Stimulated activated CD8-positive, alpha-beta memory T cell treated with anti-CD3 and anti-CD28 coated beads, Interleukin-15, amount 100 ng/mL, for 24 hours (primary cell): Measurements from ENCODE around the gene SPEM2.

Experiments used
- DNase-seq: peaks from one replicate; pipeline ENCODE4 v3.0.0-alpha.2; 2020; ENCODE audit warnings: low read depth

The SPEM2 gene

DNA sequence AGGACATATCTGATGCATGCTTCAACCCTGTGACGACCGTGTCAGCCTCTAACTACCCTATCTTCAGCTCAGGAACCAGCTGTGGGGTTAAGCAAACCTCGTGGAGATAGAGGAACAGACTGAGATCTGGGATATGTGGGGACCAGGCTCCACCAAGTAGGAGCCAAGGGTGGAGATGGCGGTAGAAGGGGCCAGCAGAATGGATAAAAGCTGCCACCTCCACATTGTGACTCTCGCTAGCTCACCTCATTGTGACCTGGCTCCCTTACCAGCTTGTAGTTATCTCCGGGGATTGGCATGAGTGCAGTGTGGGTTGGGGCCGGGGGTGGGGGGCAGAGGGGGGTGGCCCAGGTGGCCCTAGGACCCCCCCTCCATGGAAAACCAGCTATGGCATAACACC, at the start of gene SPEM2:
Gene SPEM2 (plus strand): TSS at position 301 of the 400 bp plus-strand sequence. CDS start 73 bp downstream, at position 374.
- DNase-seq, result no peak

DNA sequence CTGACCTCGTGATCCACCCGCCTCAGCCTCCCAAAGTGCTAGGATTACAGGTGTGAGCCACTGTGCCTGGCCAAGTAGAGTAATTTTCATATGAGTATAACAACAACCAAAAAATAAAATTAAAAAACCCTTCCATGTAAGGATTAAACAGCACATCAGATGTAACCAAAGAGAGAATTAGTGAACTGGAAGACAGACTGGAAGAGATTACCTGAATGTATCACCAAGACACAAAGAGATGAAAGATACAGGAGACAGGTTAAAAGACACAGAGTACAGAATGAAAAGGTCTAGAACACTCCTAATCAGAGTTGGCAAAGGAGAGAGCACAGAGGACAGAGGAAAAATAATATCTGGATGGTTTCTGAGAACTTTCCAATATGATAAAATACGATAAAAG, 46.3 kb upstream of the SPEM2 start:
- no peak for DNase-seq

DNA sequence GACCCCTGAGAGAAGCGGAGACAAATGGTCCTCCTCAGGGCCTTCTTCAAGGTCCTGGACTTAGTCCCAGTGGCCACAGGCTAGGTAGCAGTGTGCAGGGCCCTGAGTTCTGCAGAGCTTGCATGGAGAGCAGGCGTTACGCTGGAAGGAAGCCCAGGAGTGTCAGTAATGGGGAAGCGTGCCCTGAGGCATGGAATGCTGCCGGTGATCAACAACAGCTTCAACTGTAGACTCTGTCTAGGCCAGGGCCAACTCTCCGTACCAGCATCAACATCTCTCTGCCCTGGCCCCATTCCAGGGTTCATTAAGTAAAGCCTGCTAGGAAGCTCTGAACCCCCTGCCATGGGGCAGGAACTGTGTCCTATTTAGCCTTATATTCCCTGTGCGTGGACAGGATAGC, 45.1 kb upstream of the SPEM2 start:
- no peak for DNase-seq

DNA sequence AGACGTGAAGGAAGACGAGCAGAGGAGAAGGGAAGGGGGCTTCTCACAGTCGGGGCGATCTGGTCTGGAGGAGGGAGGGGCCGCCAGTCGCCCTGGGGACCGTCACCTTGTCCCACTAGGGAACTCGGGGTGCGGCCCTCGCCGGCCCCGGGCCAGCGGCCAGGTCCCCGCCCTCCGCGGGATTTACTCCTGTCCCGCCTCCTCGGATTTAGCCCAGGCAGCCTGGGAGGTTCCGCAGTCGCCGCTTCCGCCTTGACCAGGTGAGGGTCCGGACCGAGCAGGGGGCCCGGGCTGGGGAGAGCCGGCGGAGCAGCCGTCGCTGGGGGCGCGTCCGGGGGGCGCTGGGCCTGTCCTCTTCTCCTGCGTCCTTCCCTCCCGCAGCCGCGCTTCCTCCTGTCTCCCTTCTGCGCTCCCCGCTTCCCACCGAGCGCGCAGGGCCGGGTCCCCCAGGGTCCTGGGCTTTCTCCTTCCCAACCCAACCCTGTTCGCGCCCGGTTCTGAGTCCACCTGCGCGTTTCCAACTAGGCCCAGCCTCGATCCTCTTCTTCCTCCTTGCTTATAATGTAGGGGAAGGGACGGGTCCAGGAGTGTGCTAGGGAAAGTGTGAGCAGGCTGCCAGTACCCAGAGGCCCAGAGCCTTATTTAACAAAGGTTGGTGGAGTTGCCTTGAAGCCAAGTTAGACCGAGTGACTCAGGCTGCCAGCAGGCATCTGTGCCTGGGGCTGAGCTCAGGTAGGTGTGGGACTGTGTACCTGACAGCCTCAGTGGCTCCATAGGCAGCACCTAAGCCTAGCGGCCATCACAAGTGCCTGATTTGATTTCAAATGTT, 44.3 kb upstream of the SPEM2 start, which contains the start of gene TNK1:
Gene TNK1 (plus strand): TSS at position 235 of the 829 bp plus-strand sequence. CDS start 1,838 bp downstream, outside the sequence.
- no peak for DNase-seq

DNA sequence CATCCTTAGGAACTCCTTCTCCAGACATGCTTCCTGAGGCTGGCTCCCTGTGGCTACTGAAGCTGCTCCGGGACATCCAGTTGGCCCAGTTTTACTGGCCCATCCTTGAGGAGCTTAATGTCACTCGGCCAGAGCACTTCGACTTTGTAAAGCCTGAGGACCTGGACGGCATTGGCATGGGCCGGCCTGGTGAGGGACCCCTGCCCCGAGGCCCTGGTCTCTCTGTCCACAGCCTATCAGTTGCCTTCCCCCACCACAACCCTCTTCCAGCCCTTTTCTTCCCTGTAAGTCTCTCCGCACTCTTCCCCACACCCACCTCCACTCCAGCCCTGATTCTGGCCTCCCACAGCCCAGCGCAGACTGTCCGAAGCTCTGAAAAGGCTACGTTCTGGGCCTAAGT, 42.5 kb upstream of the SPEM2 start:
- no peak for DNase-seq

DNA sequence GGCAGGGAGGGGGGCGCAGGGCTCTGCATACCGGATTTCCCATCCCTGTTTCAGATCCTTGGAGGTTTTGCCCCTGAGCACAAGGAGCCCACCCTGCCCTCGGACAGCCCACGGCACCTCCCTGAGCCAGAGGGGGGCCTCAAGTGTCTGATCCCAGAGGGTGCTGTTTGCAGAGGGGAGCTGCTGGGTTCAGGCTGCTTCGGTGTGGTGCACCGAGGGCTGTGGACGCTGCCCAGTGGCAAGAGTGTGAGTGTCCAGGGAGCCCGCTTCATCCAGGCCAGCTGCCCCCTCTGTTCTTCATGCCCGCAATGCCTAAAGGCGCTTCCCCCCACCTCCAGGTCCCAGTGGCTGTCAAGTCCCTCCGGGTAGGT, 42.1 kb upstream of the SPEM2 start:
- no peak for DNase-seq

DNA sequence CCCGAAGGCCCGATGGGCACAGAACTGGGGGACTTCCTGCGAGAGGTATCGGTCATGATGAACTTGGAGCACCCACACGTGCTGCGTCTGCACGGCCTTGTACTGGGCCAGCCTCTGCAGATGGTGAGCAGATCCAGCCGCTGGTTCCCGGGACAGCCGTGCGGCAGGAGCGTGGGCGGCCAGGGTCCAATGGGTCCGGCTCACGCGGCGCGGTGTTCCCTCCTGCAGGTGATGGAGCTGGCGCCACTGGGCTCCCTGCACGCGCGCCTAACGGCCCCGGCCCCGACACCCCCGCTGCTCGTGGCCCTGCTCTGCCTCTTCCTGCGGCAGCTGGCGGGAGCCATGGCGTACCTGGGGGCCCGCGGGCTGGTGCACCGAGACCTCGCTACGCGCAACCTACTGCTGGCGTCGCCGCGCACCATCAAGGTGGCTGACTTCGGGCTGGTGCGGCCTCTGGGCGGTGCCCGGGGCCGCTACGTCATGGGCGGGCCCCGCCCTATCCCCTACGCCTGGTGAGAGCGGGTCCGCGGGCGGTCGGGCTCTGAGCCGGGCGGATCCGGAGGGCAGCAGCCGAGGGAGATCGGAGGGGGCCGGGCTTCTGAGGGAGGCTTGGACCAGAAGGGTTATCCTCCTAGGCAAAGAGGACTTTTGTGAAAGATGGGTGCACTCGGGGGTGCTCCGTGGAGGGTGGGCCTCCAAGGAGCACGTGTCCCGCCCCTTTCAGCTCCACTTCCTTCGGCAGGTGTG, 41.5 kb upstream of the SPEM2 start:
- DNase-seq, result peak; percentile 42

DNA sequence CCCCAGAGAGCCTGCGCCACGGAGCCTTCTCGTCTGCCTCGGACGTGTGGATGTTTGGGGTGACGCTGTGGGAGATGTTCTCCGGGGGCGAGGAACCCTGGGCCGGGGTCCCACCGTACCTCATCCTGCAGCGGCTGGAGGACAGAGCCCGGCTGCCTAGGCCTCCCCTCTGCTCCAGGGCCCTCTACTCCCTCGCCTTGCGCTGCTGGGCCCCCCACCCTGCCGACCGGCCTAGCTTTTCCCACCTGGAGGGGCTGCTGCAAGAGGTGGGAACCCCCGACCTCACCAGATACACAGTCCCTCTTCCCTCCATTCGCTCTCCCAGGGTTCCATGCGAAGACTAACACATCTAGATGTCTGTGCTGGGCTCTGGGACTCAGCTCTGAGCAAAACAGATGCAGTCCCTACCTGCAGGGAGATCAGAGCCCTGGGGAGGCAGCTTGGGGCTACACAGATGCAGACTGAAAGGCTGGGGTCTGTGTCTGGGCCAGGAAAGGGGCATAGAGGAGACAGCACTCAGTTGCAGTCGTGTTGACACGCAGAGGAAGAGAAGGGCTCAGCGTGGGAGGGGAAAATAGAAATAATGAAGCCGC, 40.8 kb upstream of the SPEM2 start:
- DNase-seq, result no peak

DNA sequence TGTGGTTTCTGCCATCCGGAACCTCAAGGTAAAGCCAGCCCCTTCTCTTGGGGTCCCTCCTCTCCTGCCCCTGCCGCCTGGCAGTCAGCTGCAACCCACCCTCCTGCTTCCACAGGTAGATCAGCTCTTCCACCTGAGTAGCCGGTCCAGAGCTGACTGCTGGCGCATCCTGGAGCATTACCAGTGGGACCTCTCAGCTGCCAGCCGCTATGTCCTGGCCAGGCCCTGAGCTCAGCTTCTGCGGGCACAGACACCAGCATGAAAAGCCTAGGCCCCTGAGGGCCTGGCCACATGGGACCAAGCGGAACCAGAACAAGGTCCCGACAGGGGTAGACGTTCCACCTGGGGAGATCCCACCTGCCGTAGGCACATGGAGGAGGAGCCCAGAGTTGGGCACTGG, 36.6 kb upstream of the SPEM2 start:
- DNase-seq, result no peak

DNA sequence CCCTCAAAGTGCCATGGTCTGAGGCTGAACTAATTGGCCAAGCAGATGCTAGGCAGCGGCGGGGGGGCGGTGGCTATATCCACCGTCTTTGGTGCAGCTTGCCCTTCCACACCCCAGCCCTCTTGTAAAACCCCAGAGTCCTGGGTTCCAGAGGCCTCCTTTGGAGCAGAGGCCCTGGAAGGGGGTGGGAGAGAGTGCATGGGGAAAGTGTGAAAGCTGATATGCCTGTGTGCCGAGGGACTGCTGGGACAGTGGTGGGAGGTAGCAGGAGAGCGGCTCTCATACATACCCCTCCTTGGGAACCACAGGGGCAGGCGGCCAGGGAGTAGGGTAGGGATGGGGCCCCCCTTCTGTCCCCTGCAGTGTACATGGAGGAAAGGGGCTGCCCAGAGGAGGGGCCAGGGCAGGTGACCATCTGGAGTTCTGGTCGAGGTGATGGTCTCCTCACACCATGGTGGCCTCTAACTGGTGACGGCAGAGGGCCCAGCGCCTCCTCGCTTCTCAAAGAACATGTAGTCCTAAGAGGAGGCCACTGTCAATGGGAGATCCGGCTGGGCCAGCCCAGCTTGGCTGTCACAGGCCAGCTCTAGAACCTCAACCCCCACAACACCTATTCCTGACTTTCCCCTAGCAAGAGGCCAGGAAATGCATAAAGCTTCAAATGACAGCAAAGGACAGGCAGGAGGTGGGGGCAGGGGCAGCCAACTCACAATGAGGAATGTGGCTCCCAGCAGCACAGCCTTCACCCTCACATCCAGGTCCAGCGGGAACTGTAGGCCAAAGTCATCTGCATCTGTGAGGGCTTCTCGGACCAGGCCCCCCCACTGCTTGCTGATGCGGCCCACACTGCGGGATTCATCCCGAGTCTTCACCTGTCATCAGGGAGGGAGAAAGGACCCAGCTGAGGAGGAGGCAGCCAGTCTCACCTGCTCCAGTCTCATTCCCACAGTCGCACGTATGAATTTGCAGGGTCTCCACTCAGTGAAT, 35.2 kb upstream of the SPEM2 start:
- no peak for DNase-seq

DNA sequence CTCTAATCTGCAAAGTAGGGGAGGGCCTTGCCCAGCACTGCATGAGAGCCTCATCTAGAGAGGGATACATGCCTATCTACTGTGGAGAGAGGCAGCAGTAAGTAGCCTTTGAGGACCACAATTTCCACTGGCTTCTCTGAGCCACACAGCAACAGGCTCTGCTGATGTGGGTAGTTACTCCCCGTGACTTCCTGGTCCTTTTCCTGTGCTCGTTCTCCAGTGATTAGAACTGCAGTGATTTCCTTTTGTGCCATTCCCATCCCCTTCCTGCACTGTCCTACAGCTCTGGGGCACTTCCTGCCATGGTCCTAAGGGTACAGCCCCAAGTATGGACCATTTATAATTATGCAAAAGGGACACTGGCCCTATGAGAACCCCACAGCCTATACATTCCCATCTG, 34.1 kb upstream of the SPEM2 start:
- DNase-seq, result no peak

DNA sequence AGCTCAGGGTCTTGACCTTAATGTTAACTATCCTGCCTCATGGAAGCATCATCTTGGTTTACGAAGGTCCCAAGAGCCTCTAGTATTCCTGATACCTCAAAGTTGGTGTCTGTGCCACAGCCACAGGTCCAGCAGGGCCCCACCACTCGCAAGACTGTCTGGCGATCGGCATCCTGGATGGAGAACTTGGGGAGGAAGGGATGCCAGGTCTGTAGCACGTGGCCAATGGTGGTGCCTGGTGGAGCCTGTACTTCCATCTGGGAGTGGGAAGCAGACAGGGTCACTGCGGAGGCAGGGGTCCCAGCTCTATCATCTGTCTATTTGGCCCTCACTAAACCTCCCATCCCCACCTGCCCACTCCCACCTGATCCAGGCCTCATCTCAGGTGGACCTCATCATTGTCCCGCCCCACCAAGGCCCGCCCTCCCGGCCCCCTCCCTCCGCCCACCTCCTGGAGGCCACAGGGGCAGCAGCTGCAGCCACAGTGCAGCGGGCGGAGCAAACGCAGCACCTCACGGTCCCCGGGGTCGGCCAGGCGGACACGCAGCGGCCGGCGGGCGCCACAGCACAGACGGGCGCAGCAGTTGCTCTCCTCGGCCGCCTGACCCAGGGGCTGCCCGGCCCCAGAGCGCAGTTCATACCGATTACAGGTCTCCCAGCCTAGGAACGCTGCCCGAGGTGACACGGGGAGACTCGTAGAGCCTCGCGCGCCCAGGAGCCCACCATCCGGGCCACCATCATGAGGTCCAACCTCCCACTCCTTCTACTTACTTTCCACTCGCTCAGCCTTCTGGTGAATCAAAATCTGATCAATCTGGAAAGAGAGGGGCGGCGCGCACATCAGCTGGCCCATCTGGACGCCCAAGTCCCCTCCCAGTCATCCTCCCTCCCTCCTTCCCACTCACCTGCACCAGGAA, 32.5 kb upstream of the SPEM2 start:
- no peak for DNase-seq

DNA sequence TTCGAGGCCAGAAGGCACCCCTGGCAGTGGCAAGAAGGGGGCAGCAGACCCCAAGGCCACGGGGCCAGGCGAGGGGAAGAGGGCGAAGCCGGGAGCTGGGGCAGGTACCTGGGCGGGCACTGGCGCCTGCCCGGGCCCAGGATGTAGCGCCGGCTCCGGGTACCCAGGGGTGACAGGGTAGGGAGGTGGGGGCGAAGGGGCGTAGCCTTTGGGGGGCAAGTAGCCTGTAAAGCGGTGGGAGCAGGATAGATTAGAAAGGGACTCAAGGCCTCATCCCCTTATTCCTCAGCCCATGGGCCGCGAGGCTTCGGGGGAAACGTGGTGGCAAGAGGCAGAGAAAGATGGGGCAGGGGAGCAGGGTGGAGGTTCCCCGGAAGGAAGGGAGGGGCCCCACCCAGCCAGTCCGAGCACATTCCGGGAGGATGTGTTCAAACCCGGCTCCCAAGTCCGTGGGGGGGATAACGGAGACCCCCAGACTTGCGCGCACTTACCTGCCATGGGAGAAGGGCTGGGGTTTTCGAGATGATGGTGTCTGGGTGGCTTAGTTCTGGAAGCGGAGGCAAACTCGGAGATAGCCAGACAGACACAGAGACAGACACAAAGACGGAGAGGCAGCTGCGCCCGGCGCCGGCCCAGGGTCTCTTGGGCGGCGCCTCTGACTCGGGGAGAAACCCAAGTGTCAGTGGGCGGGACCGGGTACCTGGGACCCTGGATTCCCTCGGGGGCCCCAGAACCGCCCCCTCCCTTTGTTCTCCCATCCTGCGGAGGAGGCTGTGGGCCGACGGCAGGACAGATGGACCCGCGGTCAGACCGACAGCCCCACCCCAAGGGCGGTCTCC, 31.6 kb upstream of the SPEM2 start:
- DNase-seq, result no peak

DNA sequence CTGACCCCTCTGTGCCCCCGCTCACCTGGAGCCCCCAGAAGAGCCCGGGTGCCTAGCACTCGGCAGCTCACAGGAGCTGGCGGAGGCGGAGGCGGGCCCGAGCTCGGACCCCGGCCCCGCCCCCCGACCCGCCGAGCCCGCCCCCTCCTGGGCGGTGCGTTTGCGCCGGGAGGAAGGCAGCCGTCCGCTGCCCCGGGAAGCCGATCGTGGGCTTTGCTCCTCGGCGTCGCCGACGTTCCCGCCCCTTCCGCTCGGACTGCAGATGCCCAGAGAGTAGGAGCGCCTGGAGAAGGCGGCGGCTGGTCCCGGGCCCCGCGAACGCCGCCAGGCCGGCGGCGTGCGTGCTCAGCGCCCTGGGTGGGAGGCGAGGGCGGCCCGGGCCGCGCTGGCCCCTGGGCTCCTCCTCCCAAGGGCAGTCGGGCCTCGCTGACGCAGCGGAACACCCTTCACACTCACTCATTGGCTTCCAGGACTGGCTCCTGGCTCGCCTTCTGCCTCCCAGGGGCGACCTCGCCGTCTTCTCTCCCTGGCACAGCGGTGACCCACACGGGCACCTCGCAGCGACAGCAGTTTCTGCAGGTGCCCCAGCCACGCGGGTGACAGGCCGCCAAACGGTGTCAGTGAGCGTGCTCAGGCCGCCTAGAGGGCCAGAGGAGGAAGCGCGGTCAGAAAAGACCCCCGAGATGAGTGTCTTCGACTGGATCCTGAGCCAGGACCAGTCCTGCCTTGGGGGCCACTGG, 30.8 kb upstream of the SPEM2 start, which contains the start of gene PLSCR3:
Gene PLSCR3 (minus strand): TSS at position 74 of the 740 bp plus-strand sequence. CDS start 415 bp downstream, outside the sequence.
- peak; percentile 76 for DNase-seq

DNA sequence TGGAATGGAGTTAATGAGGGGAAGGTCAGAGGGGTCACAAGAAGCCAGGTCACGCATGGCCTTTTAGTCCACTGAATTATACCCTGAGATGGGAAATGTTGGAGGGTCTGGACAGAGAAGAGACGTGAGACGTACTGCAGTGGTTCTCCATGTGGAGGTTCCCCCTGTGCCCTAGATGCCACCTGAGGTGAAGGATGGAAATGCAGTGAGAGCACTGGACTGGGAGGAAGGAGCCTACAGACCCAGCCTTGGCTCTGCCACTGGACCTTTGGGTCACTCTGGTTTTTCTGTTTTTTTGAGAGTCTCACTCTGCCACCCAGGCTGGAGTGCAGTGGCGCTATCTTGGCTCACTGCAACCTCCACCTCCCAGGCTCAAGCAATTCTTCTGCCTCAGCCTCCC, 29.3 kb upstream of the SPEM2 start:
- no peak for DNase-seq

DNA sequence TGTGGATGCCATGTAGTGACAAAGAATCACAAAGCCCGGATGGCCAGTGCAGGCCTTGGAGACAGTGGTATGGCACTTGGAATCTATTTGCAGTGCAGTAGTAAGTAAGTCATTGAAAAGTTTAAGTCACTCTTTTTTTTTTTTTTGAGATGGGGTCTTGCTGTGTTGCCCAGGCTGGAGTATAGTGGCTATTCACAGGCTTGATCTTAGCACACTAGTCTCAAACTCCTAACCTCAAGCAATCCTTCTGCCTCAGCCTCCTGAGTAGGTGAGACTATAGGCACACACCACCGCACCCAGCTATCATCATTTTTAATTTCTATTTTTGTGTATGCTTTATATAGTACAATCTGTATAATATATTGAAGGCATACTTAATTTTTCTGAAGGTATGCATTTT, 26.8 kb upstream of the SPEM2 start:
- DNase-seq, result no peak

DNA sequence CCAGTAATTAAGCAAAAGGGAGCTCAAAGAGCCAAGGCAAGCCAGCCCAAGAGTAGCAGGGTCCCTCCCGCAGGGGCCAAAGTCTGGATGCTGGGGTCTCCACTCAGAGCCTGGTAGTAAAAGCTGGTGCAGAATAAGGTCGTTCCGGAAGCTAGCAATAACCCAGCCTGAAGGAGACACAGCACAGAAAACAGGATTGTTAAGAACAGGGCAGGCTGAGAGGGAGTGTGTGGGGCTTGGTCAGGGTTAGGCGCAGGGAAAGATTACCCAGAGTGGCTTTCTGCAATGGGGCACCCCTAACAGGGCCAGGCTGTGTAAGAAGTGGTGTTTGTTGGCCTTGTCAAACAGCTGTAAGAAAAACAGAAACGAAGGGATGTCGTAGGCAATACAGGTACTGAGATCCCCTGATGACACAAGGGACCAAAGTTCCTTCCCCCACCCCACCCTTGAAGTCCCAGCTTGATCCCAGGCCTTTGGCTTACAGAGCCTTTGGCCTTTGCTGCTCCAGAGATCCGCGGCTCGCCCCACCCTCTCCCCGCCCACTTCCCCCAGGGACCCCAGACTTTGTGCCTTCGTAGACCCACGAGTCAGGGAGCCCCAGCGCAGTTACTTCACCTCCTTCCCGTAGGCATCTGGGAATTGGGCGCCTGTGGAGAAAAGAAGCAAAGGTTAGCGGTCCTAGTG, 22.2 kb upstream of the SPEM2 start:
- DNase-seq, result no peak

DNA sequence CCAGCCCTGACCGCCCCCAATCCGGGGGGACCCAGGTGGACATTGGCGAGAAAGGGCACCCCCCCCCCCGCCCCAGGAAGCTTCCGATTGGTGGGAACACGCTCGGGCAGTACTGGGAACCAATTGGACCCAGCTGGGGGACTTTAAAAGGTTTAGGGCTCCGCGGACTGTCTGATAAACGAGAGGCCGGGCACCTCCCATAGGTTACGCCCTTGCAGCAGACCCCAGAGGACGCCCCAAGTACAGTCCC, 21.8 kb upstream of the SPEM2 start:
- no peak for DNase-seq
